SK-N-SH treated with all-trans-retinoic acid at 6 μM for 48 hours (cell line): ENCODE data around the gene MINAR1.

Experiments used
- ATAC-seq: fragments of 200-7000 bp; cut with Tn5 transposase; 3 replicates; pipeline ENCODE4 v1.9.1; 2020; ENCODE audit warnings: mild to moderate bottlenecking, moderate library complexity
- ARNTL ChIP-seq: fragments of 450-650 bp; formaldehyde crosslinking; IDR thresholded peaks from 2 replicates; pipeline ENCODE4 v1.5.0; 2020; ENCODE audit warnings: low read depth, mild to moderate bottlenecking, moderate library complexity, borderline replicate concordance
- BACH2 ChIP-seq: fragments of 250-450 bp; sonication (Bioruptor Pico); IDR thresholded peaks from 2 replicates; pipeline ENCODE4 v1.9.0; 2021; ENCODE audit warnings: mild to moderate bottlenecking, borderline replicate concordance
- CREB5 ChIP-seq: fragments of 250-450 bp; sonication (Bioruptor Pico); IDR thresholded peaks from 2 replicates; pipeline ENCODE4 v1.5.1; 2020; ENCODE audit warnings: low read depth, mild to moderate bottlenecking, moderate library complexity
- CSDC2 ChIP-seq: fragments of 250-450 bp; sonication (Bioruptor Pico); IDR thresholded peaks from 2 replicates; pipeline ENCODE4 v1.5.0; 2020; ENCODE audit warnings: mild to moderate bottlenecking, moderate library complexity
- CSRNP3 ChIP-seq: fragments of 250-450 bp; sonication (Bioruptor Pico); IDR thresholded peaks from 2 replicates; pipeline ENCODE4 v1.5.1; 2021; ENCODE audit warnings: mild to moderate bottlenecking, moderate library complexity
- ESRRG ChIP-seq: fragments of 250-450 bp; sonication (Bioruptor Pico); IDR thresholded peaks from 2 replicates; pipeline ENCODE4 v1.6.1; 2021; ENCODE audit warnings: mild to moderate bottlenecking
- GLIS3 ChIP-seq: fragments of 250-450 bp; sonication (Bioruptor Pico); IDR thresholded peaks from 2 replicates; pipeline ENCODE4 v1.5.0; 2020; ENCODE audit warnings: mild to moderate bottlenecking, moderate library complexity
- ISL1 ChIP-seq: fragments of 250-450 bp; sonication (Bioruptor Pico); IDR thresholded peaks from 2 replicates; pipeline ENCODE4 v2.1.2; 2022; ENCODE audit warnings: mild to moderate bottlenecking, moderate library complexity
- PATZ1 ChIP-seq: fragments of 250-450 bp; sonication (Bioruptor Pico); IDR thresholded peaks from 2 replicates; pipeline ENCODE4 v1.8.0; 2020; ENCODE audit warnings: mild to moderate bottlenecking, moderate library complexity, borderline replicate concordance
- POU6F1 ChIP-seq: fragments of 250-450 bp; sonication (Bioruptor Pico); IDR thresholded peaks from 2 replicates; pipeline ENCODE4 v1.8.0; 2021; ENCODE audit warnings: low read depth, mild to moderate bottlenecking, moderate library complexity, borderline replicate concordance
- PPARA ChIP-seq: fragments of 250-450 bp; sonication (Bioruptor Pico); IDR thresholded peaks from 2 replicates; pipeline ENCODE4 v1.5.0; 2020; ENCODE audit warnings: mild to moderate bottlenecking, borderline replicate concordance
- RARB ChIP-seq: fragments of 250-450 bp; sonication (Bioruptor Pico); IDR thresholded peaks from 2 replicates; pipeline ENCODE4 v1.8.0; 2021; ENCODE audit warnings: mild to moderate bottlenecking, moderate library complexity
- SNAI2 ChIP-seq: fragments of 250-450 bp; sonication (Bioruptor Pico); IDR thresholded peaks from 2 replicates; pipeline ENCODE4 v1.5.0; 2020; ENCODE audit warnings: mild to moderate bottlenecking, moderate library complexity
- TCF4 ChIP-seq: fragments of 250-450 bp; sonication (Bioruptor Pico); IDR thresholded peaks from 2 replicates; pipeline ENCODE4 v1.8.0; 2021; ENCODE audit warnings: mild to moderate bottlenecking, moderate library complexity, borderline replicate concordance
- TOX ChIP-seq: fragments of 250-450 bp; sonication (Bioruptor Pico); IDR thresholded peaks from 2 replicates; pipeline ENCODE4 v1.8.0; 2021; ENCODE audit warnings: mild to moderate bottlenecking, moderate library complexity, borderline replicate concordance
- TSHZ2 ChIP-seq: fragments of 250-450 bp; sonication (Bioruptor Pico); IDR thresholded peaks from 2 replicates; pipeline ENCODE4 v1.5.0; 2020; ENCODE audit warnings: mild to moderate bottlenecking, moderate library complexity
- ZC3H10 ChIP-seq: fragments of 250-450 bp; sonication (Bioruptor Pico); IDR thresholded peaks from 2 replicates; pipeline ENCODE4 v1.5.1; 2021; ENCODE audit warnings: mild to moderate bottlenecking, moderate library complexity
- ZFP3 ChIP-seq: fragments of 250-450 bp; sonication (Bioruptor Pico); IDR thresholded peaks from 2 replicates; pipeline ENCODE4 v1.5.0; 2020; ENCODE audit warnings: mild to moderate bottlenecking, moderate library complexity
- ZFP30 ChIP-seq: fragments of 450-650 bp; formaldehyde crosslinking; IDR thresholded peaks from 2 replicates; pipeline ENCODE4 v1.5.0; 2022; ENCODE audit warnings: mild to moderate bottlenecking, moderate library complexity
- ZNF70 ChIP-seq: fragments of 450-650 bp; formaldehyde crosslinking; IDR thresholded peaks from 2 replicates; pipeline ENCODE4 v1.5.0; 2020; ENCODE audit warnings: mild to moderate bottlenecking, moderate library complexity

The MINAR1 gene

GRCh38 chr15:79436037-79436780 is 4.1 kb downstream of the MINAR1 start (continued):
- TF ChIP-seq PATZ1 (CRISPR knock-in tag): no peak
- TF ChIP-seq CSDC2 (CRISPR knock-in tag): no peak
- no peak for TF ChIP-seq TOX (CRISPR knock-in tag)
- TF ChIP-seq BACH2 (CRISPR knock-in tag): no peak

- TF ChIP-seq TOX (CRISPR knock-in tag): no peak
- TF ChIP-seq ISL1 (CRISPR knock-in tag): no peak
- no peak for TF ChIP-seq ARNTL (CRISPR knock-in tag)
- no peak for TF ChIP-seq TSHZ2
Measured at GRCh38 chr15:79437275-79438000, 5.3 kb downstream of the MINAR1 start.

GRCh38 chr15:79439236-79439635 is 7.1 kb downstream of the MINAR1 start:
- TF ChIP-seq ARNTL (CRISPR knock-in tag) (no peak), ZFP3 (no peak), TCF4 (CRISPR knock-in tag) (no peak), ZC3H10 (no peak), SNAI2 (CRISPR knock-in tag) (no peak), PATZ1 (CRISPR knock-in tag) (no peak), TOX (CRISPR knock-in tag) (no peak), CSRNP3 (CRISPR knock-in tag) (no peak), RARB (no peak), PPARA (CRISPR knock-in tag) (no peak), ESRRG (CRISPR knock-in tag) (no peak), ZFP30 (CRISPR knock-in tag) (no peak), ISL1 (CRISPR knock-in tag) (no peak), CREB5 (CRISPR knock-in tag) (no peak), POU6F1 (CRISPR knock-in tag) (no peak), TSHZ2 (no peak), CSDC2 (CRISPR knock-in tag) (no peak), BACH2 (CRISPR knock-in tag) (no peak), ZNF70 (CRISPR knock-in tag) (no peak), GLIS3 (no peak)
- ATAC-seq: no peak

More at GRCh38 chr15:79437275-79438000, 5.3 kb downstream of the MINAR1 start:
- no peak for ATAC-seq
